ENCODE data around the gene HMGA1. TPM values are rescaled to one million over a fixed set of nuclear protein-coding genes. Genes with fewer than 3 reads are reported as not detected.

HMGA1 gene
- total and polyA plus RNA-seq, 2 of the 13 experiments (the other 11 are each of a cell fraction or from before 2014, with no cell fraction given) = 117 to 145 TPM

- TF ChIP-seq TIGD3 (CRISPR knock-in tag; IDR thresholded peaks at IDR 0.05; ENCODE audit: borderline replicate concordance) (peak; percentile 75; the same call in 1 of the 2 replicates), MEIS1 (CRISPR knock-in tag; IDR thresholded peaks at IDR 0.05; ENCODE audit: borderline replicate concordance) (peak; percentile 78), FOXK1 (CRISPR knock-in tag; IDR thresholded peaks at IDR 0.05; ENCODE audit: borderline replicate concordance, low read depth) (no peak), ZMYM3 (CRISPR knock-in tag; IDR thresholded peaks at IDR 0.05) (peak; percentile 63; the same call in 1 of the 2 replicates), SOX5 (CRISPR knock-in tag; IDR thresholded peaks at IDR 0.05; ENCODE audit: borderline replicate concordance) (no peak; the same call in 1 of the 2 replicates), ZNF274 (CRISPR knock-in tag; IDR thresholded peaks at IDR 0.05) (peak; percentile 99), TP53 (CRISPR knock-in tag; conservative IDR thresholded peaks at IDR 0.05) (no peak), HNRNPK (IDR thresholded peaks at IDR 0.05; ENCODE audit: low read depth, low read length, poor library complexity, severe bottlenecking) (peak; percentile 74), ZBTB21 (CRISPR knock-in tag; IDR thresholded peaks at IDR 0.05) (no peak), DMTF1 (CRISPR knock-in tag; IDR thresholded peaks at IDR 0.05) (peak; percentile 65; the same call in 1 of the 2 replicates), JUNB (CRISPR knock-in tag; IDR thresholded peaks at IDR 0.05; ENCODE audit: borderline replicate concordance) (peak; percentile 53; the same call in 1 of the 2 replicates), DNMT1 (CRISPR knock-in tag; IDR thresholded peaks at IDR 0.05) (peak; percentile 94; the same call in 1 of the 2 replicates), NR2F1 (CRISPR knock-in tag; IDR thresholded peaks at IDR 0.05) (no peak), RNF2 (conservative IDR thresholded peaks at IDR 0.05; ENCODE audit: low read depth) (peak; percentile 97), KLF9 (CRISPR knock-in tag; IDR thresholded peaks at IDR 0.05; ENCODE audit: low read depth) (peak; percentile 83; the same call in 1 of the 2 replicates), ARID5B (CRISPR knock-in tag; IDR thresholded peaks at IDR 0.05) (peak; percentile 50; the same call in 1 of the 2 replicates), NFE2L2 (IDR thresholded peaks at IDR 0.05; ENCODE audit: low read length) (no peak), NR2C2 (CRISPR knock-in tag; IDR thresholded peaks at IDR 0.05; ENCODE audit: borderline replicate concordance) (0 out of 2 replicates have a peak, but pooled peaks have one; percentile 55), KLF12 (CRISPR knock-in tag; IDR thresholded peaks at IDR 0.05; ENCODE audit: borderline replicate concordance) (peak; percentile 95), MIER3 (CRISPR knock-in tag; IDR thresholded peaks at IDR 0.05; ENCODE audit: borderline replicate concordance) (no peak)
These were observed 1.3 kb downstream of the HMGA1 start (continued) for GRCh38 chr6:34237722-34238584.

Measured in HepG2 (cell line).